HepG2 (cell line): ENCODE results near the gene JAK1. TPM values are rescaled to one million over a fixed set of nuclear protein-coding genes. Genes with fewer than 3 reads are reported as not detected.
A peak's percentile ranks its signal among the peaks of the same experiment; 100 is the strongest.

Source experiments
- CREB3 ChIP-seq: sonication (generic); formaldehyde crosslinking; IDR thresholded peaks from 2 replicates; pipeline ENCODE4 v1.5.0; 2020; ENCODE audit warnings: missing genetic modification reagents
- E2F2 ChIP-seq: sonication (generic); formaldehyde crosslinking; IDR thresholded peaks from 2 replicates; pipeline ENCODE4 v1.4.0; 2020; ENCODE audit warnings: missing genetic modification reagents, borderline replicate concordance
- KLF13 ChIP-seq: sonication (generic); formaldehyde crosslinking; IDR thresholded peaks from 2 replicates; pipeline ENCODE4 v1.4.0; 2020; ENCODE audit warnings: mild to moderate bottlenecking, missing genetic modification reagents
- MTF2 ChIP-seq: sonication (generic); formaldehyde crosslinking; IDR thresholded peaks from 2 replicates; pipeline ENCODE4 v1.5.0; 2020; ENCODE audit warnings: missing genetic modification reagents, borderline replicate concordance
- SNRNP70 ChIP-seq: fragments of 200-400 bp; formaldehyde crosslinking; IDR thresholded peaks from 2 replicates; pipeline ENCODE4 v1.6.1; 2017; ENCODE audit warnings: mild to moderate bottlenecking, low read depth, low read length, moderate library complexity
- THYN1 ChIP-seq: sonication (generic); formaldehyde crosslinking; IDR thresholded peaks from 2 replicates; pipeline ENCODE4 v1.8.1; 2023; ENCODE audit warnings: low read depth, mild to moderate bottlenecking, moderate library complexity, missing genetic modification reagents, borderline replicate concordance
- WIZ ChIP-seq: sonication (generic); formaldehyde crosslinking; IDR thresholded peaks from 2 replicates; pipeline ENCODE4 v1.5.1; 2020; ENCODE audit warnings: mild to moderate bottlenecking, missing genetic modification reagents
- ZBTB49 ChIP-seq: sonication (generic); formaldehyde crosslinking; IDR thresholded peaks from 2 replicates; pipeline ENCODE4 v1.4.0; 2020; ENCODE audit warnings: missing genetic modification reagents, borderline replicate concordance
- ZC3H13 ChIP-seq: sonication (generic); formaldehyde crosslinking; IDR thresholded peaks from 2 replicates; pipeline ENCODE4 v1.8.1; 2023; ENCODE audit warnings: mild to moderate bottlenecking, missing genetic modification reagents, moderate library complexity
- ZFP1 ChIP-seq: IDR thresholded peaks from 2 replicates; pipeline ENCODE4 v1.6.1; 2016
- ZFYVE20 ChIP-seq: sonication (generic); formaldehyde crosslinking; IDR thresholded peaks from 2 replicates; pipeline ENCODE4 v1.8.0; 2023; ENCODE audit warnings: low read depth, mild to moderate bottlenecking, moderate library complexity, missing genetic modification reagents, borderline replicate concordance
- ZNF253 ChIP-seq: sonication (generic); formaldehyde crosslinking; IDR thresholded peaks from 2 replicates; pipeline ENCODE4 v1.8.0; 2022; ENCODE audit warnings: mild to moderate bottlenecking, missing genetic modification reagents, borderline replicate concordance
- ZNF44 ChIP-seq: sonication (generic); formaldehyde crosslinking; IDR thresholded peaks from 2 replicates; pipeline ENCODE4 v1.5.1; 2020; ENCODE audit warnings: mild to moderate bottlenecking, missing genetic modification reagents
- ZNF513 ChIP-seq: sonication (generic); formaldehyde crosslinking; conservative IDR thresholded peaks from 2 replicates; pipeline ENCODE4 v1.5.0; 2020; ENCODE audit warnings: missing genetic modification reagents
- ZNF879 ChIP-seq: sonication (generic); formaldehyde crosslinking; IDR thresholded peaks from 2 replicates; pipeline ENCODE4 v1.8.1; 2023; ENCODE audit warnings: missing genetic modification reagents
- ZSCAN21 ChIP-seq: sonication (generic); formaldehyde crosslinking; IDR thresholded peaks from 2 replicates; pipeline ENCODE4 v1.8.0; 2022; ENCODE audit warnings: mild to moderate bottlenecking, missing genetic modification reagents, moderate library complexity, borderline replicate concordance
- ZSCAN9 ChIP-seq: IDR thresholded peaks from 2 replicates; pipeline ENCODE4 v1.6.1; 2016; ENCODE audit warnings: borderline replicate concordance
- polyA plus RNA-seq, 8 experiments: library from polyadenylated mRNA; depleted of rRNA in 3 of 8; stranded (reverse) in 7 of 8; unstranded in 1 of 8; fragments of >200 nt; fragmentation: Illumina TruSeq in 4 of 8; extraction: Trizol in 4 of 8; gene quantifications; 2 replicates each; pipeline versions ENCODE4 v1.2.1 to v1.2.3, GENCODE V29; 2011 to 2016; ENCODE audit warnings: low read depth in 4 of 8, missing spikeins in 1 of 8, mixed read lengths in 1 of 8; ENCODE audit not compliant: insufficient read depth in 1 of 8
- total RNA-seq, 5 experiments: library from RNA; depleted of rRNA; stranded (reverse); fragments of >200 nt; fragmentation: Illumina TruSeq; extraction: Trizol; gene quantifications; 2 replicates each; pipeline ENCODE4 v1.2.3, GENCODE V29; 2016; ENCODE audit warnings: low read depth in 1 of 5

Gene JAK1
- total and polyA plus RNA-seq, 2 of the 13 experiments (the other 11 are each of a cell fraction or from before 2014, with no cell fraction given): 23.9 to 42.4 TPM

- TF ChIP-seq ZNF44 (CRISPR knock-in tag) (no peak), SNRNP70 (no peak), ZNF879 (CRISPR knock-in tag) (no peak), ZC3H13 (CRISPR knock-in tag) (no peak), ZBTB49 (CRISPR knock-in tag) (no peak), ZSCAN21 (no peak), ZFP1 (CRISPR knock-in tag) (peak; percentile 58; the same call in 1 of the 2 replicates), WIZ (no peak), MTF2 (no peak), ZNF513 (no peak), ZFYVE20 (no peak), E2F2 (CRISPR knock-in tag) (no peak), CREB3 (CRISPR knock-in tag) (no peak), KLF13 (CRISPR knock-in tag) (no peak), THYN1 (CRISPR knock-in tag) (no peak), ZSCAN9 (CRISPR knock-in tag) (no peak), ZNF253 (CRISPR knock-in tag) (no peak)
Observed at GRCh38 chr1:64986903-64987871, 20.8 kb upstream of the JAK1 start (continued).
